Esophagus muscularis mucosa (tissue), 3 donors: Measurements from ENCODE around the gene GCGR.

ENCODE experiments used
- CTCF ChIP-seq, 3 experiments: fragments of 200-600 bp in 2 of 3; fragments of 450-650 bp in 1 of 3; sonication (generic) in 2 of 3; IDR thresholded peaks; one replicate each; pipeline ENCODE4 v1.5.1; 2017 to 2019; ENCODE audit warnings: antibody characterized with exemption in 3 of 3, mild to moderate bottlenecking in 2 of 3, moderate library complexity in 1 of 3
- POLR2A ChIP-seq: fragments of 450-650 bp; IDR thresholded peaks from one replicate; pipeline ENCODE4 v1.6.1; 2017; ENCODE audit warnings: antibody characterized with exemption, moderate library complexity, mild to moderate bottlenecking, low read depth
- POLR2AphosphoS5 ChIP-seq, 2 donors: sonication (generic); formaldehyde crosslinking; IDR thresholded peaks; one replicate each; pipeline ENCODE4 v1.6.1; 2017; ENCODE audit warnings: antibody characterized with exemption in 2 of 2

GRCh38 chr17:81854974-81855774 lies 51.2 kb downstream of the GCGR start:
- TF ChIP-seq POLR2A (no peak), CTCF (IDR thresholded peaks at IDR 0.05) (no peak), POLR2AphosphoS5 (IDR thresholded peaks at IDR 0.05) (no peak)
